NCI-H510A (cell line): ENCODE results near the gene ARMC7.

Source experiments
- DNase-seq: peaks from one replicate; lab custom pipeline; 2025; lab: John Stamatoyannopoulos, UW

ARMC7 gene

DNA sequence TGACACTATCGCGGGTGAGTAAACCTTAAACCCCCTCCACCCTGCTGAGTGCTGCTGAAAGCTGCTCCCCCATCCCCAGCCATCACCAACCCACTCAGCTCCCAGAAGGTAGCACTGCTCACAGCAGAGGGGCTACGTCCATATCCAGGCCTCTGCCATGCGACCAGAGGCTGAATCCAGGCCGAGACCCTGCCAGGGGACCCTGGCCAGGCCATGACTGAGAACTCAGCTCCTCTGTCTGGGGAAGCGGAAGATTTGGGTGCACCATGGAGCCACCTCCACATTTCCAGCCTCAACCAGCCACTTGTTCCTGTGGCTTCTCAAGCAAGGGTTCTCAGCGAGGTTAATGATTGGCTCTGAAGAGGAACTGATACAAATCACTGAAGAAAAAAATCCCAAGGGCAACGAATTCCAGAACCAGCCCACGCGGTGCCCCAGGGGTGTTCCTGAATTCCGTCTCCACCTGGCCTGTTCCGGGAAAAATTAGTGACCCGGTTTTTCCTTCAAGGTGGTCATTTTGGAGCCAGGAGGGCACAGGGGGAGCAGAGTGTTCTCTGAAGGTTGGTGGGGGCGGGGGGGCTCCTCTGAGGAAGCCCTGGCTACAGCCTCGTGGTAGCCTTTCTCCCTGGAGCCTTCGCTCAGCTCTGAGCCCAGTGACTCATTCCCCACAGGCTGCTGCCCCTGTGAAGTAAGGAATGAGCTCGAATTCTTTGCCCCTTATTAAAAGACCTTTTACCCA, 31.3 kb upstream of the ARMC7 start:
- DNase-seq, result no peak

DNA sequence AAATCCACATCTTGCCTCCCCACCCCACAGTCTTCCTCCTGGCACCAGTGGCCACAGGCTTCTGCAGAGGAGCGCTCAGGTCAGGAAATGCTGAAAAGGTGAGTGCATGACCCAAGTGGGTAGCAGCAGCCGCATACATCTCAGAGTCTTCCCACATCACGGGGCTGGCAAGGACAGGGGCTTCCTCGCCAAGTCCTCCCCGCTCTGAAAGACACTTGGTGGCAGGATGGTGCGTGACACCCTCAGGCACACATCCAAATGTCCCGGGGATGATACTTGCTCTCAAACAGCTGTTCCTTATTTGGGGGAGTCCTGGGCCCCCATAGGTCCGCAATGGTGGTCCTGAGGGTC, 30.8 kb upstream of the ARMC7 start:
- no peak for DNase-seq

DNA sequence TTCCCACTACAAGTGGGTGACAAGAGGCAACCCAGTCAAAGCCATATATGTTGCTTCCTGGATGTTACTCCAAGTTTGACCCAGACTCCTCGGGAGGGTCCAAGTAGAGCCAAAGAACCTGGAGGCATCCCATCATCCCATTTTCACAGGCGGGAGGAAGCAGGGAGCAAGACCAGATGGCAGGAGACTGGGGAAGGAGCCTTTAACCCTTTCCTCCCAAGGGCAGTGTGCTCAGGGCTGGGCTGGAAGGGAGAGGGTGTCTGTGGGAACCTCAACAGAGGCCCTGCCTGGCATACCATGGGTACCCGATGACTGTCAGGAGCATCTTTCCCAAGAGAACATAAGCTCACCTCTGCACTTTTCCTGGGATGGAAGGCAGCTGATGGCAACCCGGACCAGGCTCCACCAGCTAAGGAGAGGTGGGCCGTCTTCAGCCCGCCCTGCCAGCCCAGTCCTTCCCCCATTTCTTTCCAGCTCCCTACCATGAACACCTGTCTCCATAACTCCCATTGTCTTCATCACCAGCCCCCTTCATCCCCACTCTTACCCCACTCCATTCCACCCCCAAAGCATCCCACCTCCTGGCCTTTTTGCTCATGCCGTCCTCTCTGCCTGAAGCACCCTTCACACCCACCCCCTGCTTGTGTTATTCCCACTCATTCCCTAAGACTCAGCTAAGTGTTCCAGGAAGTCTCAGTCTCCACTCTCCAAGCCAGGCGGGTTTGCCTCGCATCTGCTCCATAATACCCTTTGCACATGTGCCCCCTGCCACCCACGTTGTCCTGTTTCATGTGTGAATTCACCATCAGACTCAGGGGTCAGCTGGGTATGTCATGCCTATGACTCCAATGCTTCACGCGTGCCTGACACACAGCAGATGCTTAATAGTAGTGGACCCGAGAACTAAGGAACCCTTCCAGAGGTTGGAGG, 27.9 kb upstream of the ARMC7 start:
- DNase-seq, result no peak

DNA sequence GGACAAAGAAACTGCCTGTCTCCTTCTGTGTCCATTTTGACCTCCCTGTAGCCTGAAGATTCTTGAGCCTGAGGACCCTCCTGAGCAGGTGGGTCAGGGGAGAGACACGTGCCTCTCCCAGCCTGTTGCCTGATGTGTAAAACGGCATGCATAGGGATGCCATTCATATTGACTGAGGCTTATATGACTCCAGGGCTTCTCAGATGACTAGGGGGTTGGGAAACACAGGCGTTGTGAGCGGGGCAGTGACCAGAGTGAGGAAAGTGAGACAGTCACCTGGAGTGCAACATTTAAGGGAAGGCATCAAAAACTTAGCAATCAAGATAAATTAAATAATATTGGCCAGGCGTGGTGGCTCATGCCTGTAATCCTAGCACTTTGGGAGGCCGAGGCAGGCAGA, 27.1 kb upstream of the ARMC7 start:
- DNase-seq, result no peak

DNA sequence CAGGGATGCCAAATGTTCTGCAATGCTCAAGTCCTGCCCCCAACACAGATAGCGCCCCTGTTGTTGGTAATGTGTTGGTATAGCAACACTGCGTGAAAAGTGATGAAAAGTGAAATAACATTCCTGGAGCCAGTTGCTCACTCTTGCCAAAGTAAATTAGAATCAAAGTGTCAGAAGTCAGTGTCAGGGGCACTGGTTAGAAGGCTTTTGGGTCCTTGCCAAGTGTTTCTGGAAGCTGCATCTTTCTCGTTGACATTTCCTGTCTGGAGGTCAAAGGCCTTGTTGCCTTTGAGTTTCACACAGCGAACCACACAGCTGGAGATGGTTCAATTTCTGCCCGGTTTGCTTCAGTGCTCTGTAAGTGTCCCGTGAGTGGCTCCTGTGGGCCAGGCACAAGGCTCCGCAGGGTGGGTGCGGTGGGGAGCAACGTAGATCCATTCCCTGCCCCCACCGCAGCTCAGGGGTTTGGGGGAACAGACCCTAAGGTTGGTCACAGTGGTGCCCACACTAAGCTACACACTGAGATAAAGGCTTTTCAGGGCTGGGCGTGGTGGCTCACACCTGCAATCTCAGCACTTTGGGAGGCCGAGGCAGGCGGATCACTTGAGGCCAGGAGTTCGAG, 25.6 kb upstream of the ARMC7 start:
- DNase-seq, result no peak

DNA sequence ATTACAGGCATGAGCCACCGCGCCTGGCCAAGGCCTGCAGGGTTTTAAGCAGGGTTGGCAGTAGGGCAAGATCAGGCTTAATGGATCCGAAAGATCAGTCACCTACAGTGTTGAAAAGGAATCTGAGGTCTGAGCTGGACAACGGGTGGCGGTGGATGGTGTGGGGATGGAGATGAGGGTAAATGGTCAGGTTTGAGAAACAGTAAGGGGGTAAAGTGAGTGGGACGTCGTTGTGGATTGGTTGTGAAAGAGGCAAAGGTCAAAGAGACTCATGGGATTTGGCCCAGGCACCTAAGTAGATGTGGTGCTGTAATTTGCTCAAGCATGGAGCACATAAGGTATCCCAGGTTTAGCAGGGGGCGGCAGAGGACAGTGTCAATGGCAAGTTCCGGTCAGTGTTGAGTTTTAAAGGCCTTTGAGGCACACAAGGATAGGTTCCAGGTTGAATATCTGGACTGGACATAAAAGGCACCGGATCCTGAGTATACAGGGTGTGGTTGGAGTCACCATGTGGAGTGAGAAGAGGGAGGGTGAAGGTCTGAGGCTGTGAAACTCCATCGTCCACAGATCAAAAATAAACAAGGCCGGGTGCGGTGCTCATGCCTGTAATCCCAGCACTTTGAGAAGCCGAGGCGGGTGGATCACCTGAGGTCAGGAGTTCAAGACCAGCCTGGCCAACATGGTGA, 23.1 kb upstream of the ARMC7 start:
- no peak for DNase-seq

DNA sequence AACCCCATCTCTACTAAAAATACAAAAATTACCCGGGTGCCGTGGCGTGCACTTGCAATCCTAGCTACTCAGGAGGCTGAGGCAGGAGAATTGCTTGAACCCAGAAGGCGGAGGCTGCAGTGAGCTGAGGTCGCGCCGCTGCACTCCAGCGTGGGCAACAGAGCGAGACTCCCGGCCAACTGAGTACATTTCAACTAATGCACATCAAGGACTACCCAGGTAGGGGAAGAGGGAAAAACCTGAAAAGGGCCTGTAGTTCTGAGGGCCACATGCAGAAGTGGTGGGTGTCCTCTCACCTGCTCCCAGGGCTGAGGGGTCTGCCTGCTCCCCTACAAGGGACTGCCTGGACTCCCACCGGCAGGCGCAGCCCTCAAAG, 22.6 kb upstream of the ARMC7 start:
- DNase-seq, result no peak

DNA sequence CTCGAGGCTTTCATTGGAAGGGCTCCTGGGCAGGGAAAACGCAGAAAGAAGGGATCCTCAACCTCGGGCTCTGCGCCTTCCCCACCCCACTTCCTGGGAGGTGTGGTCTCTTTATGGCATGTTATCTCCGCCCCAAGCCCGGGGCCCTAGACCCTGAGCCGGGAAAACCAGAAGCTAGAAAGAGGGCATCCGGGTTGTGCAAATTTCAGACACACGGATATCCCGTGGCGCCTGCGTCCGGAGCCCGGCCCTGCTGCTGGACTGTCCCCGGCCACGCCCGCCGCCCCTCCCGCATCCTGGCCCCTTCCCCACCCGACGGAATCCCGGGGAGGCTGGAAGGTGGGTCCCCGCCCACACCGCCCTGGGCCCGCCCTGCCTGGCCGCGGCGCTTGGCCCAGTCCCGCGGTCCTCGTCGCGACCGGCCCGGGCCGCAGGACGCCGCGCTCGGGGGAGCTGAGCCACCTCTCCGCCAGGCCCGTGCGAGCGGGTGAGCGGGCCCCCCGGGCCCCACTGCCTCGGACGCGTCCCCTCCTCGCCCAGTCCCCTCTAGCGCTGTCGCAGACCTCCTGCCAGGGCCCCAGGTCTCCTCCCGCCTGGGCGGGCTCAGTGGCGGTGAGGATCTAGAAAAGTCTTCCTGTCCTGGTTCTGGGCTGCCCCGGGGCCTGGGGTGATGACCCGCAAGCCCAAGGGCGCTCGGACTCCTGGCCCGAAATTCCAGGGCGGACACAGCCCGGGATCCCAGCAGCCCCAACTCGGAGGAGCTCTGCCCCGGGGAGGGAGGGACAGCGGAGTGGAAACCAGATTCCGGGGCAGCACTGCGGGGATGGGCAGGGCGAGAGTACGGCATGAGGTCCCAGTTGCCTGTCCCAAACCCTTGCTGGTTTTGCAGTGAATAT, 22.0 kb upstream of the ARMC7 start, which contains the start of gene SLC16A5:
Gene SLC16A5, plus strand, starts transcription at position 397 of the 896 bp plus-strand sequence. CDS start 5,683 bp downstream, outside the sequence.
- DNase-seq, result peak; percentile 60

DNA sequence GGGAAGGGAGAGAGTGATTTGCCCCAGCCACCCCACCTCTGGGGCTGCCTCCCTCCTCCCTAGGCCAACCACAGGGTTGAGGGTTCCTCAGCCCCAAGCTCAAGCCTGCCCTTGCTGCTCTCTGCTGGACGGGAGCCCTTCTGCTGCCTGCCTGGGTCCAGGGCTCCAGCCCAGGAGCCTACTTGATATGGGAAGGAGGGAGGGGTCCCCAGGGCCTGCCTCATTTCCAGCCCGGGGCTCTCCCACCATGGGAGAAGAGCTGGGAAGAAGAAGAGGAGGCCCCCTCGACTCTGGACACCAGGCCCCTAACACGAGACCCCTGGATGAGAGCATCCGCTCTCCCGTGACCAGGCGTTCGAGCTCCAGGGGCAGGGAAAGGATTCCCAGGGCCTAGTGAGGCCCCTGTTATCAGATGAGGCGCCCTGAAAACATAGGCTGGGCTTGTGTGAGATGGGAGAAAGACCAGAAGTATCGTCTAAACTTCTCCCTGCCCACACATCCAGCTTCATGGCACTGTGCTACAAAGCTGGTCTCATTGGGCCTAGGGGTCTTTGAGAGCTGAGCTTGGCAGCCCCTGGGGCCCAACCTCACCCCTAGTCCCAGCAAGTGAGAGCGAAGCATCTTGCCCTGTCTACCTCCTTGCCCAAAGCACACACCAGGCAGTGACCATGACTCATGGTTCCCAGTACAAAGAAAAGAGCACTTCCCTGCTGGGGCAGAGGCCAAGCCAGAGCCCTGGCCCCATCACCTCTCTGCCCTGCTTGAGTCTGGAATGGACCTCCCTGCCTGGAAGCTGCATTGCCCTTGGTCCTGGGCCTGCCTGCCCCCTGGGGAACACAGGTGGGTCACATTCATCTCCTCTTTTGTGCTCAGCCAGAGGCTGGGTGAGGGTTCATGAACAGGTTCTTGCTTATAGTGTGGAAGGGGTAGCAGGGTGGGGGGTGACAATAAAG, 21.0 kb upstream of the ARMC7 start:
- no peak for DNase-seq

DNA sequence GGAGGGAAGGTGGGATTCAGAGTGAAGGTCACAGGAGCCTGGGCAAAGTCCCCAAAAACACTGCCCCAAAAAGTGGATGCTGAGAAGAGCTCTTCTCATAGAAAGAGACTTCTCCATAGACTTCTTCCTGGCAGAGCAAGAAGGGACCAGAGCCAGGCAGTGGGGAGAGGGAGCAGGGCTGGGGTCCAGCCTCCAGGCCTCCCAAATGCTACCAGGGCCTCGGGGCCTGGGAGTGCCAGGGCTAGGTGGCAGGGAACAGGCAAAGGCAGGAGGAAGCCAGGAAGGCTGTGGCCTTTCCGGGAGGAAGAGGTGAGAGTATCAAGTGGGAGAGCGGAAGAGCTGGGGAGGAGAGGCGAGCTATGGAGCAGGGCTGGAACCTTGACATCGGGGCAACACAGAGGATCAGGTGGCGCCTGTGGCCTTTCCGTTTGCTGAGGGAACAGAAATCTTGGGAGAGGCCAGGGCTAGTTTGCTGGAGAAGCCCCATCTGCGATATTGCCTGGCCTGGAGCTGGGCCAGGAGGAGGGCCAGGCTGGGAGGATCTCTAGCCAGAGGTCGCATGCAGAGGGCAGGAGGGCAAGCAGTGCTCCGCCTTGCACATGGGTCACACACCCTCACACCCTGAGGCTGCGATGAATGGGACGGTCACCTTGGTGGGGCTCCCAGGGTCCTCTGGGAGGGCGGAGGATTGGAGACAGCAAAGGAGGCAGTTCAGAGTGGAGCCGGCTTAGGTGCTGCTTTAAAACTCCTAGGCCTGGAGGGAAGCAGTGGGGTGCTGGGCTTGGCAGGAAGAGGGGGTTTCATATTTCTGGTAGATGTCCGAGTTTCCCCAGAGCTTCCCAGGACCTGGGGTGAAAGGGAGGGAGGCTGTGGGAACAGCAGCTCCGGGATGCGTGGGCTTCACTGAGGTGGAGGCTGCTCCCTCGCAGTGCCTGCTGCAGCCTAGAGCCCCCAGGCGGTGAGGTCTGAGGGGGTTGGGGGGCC, 18.6 kb upstream of the ARMC7 start:
- DNase-seq, result no peak

DNA sequence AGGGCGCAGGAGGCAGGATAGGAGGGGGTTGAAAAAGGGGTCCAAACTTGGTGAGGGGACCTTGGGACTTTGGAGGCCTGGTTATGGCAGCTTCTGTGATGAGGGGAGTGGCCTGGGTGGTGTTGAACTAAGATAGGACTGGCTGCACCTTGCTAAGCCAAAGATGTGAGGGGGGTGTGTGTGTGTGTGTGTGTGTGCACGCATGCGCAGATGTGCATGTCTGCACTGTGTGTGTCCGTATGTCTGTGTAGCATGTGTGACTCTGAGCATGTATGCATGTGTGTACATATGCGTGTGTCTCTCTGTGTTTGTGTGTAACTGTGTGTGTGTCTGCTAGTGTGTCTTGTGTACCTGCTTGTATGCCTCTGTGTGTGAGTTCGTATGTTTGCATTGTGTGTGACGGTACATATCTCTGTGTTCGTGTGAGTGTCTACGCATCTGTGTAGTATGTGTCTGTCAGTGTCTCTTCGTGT, 17.9 kb upstream of the ARMC7 start:
- DNase-seq, result no peak

DNA sequence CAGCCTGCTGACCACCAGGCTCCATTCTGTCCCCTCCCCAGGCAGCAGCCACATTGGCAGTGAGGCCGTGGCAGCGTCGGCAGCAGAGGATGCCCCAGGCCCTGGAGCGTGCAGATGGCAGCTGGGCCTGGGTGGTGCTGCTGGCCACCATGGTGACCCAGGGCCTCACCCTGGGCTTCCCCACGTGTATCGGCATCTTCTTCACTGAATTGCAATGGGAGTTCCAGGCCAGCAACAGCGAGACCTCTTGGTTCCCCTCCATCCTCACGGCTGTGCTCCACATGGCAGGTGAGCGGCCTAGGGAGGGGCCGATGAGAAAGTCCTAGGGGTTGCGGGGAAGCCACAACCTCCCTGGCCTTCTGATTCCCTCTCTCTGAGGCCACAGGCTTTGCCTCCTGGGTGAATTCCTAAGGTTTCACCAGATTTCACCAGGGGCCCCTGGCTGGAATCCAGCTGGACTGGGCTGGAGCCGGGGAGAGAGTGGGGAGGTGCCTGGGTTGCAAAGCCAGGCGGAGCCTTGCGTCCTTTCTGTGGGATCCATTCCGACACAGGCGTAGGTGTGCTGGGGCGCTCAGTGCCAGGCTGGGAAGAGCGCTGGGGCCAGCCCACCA, 16.1 kb upstream of the ARMC7 start:
- DNase-seq, result no peak

DNA sequence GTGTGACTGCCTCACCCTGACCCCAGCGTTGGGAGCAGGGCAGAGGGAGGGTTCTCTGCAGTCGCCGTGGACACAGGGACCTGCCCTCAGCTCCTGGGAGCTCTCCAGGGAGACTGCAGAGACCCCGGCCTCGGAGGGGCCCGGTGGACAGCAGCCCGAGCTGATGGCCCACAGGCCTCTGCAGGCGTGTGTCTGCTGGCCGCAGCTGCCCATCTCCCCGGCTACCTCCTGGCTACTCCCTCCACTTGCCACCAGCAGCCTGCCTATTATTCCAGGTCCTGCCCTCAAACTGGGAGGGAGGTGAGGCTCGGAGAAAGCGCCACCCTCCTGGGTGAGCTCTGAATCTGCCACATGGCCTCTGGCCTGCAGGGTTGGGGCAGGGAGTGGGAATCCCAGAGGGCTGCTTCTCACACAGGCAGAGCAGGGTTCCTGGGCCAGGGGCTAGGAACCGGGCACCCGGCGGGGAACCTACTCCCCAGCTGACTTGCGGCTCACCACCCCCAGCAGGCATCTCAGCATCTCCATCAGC, 14.8 kb upstream of the ARMC7 start:
- no peak for DNase-seq

DNA sequence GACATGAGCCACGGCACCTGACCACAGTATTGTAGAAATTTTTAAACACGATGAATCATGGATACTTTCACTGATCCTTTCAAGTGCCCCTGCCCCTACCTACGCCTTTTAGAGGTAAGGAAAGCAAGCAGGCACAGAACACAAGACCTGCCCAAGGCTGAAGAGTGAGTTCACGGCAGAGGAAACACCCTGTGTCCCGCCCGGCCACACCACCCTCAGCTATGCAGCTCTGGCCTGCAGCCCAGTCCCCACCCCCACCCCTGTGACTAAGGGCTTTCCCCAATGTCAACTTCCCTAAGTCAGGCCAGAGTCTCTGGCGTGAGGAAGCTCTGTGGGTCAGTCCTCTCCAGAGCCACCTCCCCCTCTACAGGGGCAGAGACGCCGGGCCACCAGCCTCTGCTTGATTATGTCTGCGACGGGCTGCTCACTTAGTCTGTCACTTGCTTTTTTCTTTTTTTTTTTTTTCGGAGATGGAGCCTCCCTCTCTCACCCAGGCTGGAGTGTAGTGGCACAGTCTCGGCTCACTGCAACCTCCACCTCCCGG, 13.6 kb upstream of the ARMC7 start:
- no peak for DNase-seq

DNA sequence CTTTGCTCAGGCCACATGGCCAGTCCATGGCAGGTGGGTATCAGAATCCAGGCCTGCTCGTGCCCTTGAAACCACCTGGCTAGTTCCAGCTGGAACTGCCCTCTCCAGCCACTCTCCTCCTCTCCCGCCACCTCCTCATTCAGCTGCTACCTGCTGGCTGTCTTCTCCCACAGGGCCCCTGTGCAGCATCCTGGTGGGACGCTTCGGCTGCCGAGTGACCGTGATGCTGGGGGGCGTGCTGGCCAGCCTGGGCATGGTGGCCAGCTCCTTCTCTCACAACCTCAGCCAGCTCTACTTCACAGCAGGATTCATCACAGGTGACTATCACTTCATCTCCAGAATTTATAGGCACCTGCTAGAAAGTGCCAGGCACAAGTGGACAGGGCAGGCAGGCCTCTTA, 11.9 kb upstream of the ARMC7 start:
- no peak for DNase-seq

DNA sequence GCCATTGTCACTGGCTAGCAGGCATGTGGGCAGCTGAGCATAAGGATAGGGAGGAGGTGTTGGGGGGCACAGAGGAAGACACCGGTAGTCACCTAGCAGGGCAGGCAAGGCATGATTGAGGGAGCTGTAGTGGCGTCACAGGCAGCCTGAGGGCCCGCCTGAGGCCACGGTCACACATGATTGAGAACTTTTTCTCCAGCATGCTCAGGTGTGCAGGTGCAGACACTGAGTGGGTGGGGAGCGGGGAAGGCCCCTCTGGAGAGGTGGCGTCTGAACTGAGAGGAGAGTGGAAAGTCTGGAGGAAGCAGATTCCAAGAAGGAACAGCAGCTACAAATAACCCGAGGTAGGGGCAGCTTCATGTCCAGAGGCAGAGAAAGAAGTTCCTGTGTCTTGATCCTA, 10.9 kb upstream of the ARMC7 start:
- no peak for DNase-seq

DNA sequence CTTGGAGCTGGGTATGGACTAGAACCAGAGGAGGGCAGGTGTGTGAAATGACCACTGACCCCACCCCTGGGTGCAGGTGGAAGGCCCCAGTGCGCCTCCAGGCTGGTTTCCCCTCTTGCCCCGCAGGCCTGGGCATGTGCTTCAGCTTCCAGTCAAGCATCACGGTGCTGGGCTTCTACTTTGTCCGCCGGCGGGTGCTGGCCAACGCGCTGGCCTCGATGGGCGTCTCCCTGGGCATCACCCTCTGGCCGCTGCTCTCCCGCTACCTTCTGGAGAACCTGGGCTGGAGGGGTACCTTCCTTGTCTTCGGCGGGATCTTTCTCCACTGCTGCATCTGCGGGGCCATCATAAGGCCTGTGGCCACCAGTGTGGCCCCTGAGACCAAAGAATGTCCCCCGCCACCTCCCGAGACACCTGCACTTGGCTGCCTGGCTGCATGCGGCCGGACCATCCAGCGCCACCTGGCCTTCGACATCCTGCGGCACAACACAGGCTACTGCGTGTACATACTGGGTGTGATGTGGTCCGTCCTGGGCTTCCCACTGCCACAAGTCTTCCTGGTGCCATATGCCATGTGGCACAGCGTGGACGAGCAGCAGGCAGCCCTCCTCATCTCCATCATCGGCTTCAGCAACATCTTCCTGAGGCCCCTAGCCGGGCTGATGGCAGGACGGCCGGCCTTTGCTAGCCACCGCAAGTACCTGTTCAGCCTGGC, 9.7 kb upstream of the ARMC7 start:
- no peak for DNase-seq
